ENCODE measurements around the gene THAP4. TPM values are rescaled to one million over a fixed set of nuclear protein-coding genes. Genes with fewer than 3 reads are reported as not detected.
A peak's percentile ranks its signal among the peaks of the same experiment; 100 is the strongest.

Gene THAP4
- total RNA-seq, 1 donor from 2014 or later, result 84.5 TPM

DNA sequence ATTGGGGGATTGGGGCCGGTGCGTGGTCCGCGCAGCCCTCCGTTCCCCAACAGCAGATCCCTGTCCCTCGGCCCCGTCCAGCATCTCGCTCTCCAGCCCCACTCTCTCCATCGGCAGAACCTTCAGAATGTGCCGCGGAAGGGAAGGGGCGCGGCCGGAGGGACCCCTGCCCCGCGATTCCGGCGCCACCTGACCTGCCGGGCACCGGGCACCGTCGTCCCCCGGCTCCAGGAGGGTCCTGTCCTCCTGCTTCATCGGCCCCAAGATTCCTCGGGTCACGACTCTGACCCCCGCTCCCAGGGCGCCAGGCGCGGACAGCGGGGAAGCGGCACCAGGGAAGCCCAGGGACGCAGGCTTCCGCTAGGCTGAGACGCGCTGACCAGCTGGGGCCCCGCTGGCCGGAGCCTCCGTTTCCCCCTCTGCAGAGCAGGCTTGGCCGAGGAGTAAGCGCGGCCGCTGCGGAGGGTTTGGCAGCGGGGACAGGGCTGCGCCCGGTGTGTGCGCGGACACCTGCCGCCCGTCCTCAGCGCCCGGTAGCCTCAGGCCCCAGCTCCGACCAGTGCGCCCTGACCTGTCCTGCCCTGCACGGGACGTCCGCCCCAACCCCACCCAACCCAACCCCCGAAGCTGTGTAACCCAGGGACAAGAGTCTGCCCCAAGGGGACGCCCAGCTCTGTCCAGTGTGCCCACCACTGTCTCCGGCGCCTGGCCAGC, 95.2 kb downstream of the THAP4 start:
- peak; percentile 21 for ATAC-seq
- intact Hi-C loops (cut with micrococcal nuclease), result no loop called here
- peak; percentile 28 for DNase-seq

DNA sequence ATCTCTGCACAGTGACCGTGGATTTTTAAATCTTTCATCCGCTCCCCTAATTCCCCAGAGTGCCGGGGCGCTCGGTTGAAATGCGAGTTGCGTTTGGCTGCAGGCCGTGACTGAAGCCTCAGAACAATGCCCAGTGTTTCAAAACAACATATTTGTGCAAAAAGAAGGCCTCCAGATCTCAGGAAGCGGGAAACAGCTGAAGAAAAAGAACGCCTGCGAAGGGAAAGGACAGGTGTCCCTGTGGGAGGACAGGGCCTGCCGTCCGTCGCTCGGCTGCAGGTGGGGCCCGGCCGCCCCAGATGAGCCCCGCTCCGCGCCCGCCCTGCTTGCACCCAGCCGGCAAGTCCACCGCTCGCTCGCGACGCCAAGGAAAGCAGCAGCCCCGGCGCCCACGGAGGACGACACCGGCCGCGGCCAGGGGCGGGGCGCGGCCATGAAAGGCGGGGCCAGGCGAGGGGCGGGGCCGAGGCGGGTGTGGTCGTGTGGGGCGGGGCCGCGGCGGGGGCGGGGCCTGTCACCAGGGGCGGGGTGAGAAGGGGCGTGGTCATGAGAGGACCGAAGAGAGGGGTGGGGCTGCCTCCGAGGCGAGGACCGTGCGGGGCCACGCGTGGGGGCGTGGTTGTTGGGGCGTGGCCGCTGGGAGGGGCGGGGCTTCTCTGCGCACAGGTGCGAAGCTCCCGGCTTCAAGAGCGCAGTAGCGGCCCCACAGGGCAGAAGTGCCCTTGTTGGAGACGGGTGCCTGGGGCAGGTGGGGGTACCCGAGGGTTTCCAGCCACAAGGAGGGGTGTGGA, 96.0 kb downstream of the THAP4 start:
- intact Hi-C loops (cut with micrococcal nuclease), result no loop called here
- ATAC-seq, result peak; percentile 70
- peak; percentile 65 for DNase-seq

DNA sequence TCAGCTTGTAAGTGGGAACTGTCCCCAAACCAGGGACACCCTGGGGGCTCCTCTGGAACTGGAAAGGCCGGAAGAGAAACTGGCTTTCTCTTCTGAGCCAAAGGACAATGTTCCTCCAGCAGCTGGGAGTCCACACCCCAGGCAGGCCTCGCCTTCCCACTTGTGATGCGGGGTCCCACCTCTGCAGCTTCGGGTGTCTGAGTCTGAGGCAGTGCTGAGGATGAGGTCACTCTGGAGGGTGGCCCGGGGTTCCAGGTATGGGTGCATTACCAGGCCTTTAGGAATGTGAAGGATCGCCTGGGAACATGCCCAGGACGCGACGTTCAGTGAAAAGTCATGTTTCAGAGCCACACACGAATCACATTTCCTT, 96.6 kb downstream of the THAP4 start:
- peak; percentile 8 for ATAC-seq
- intact Hi-C loops (cut with micrococcal nuclease), result no loop called here
- no peak for DNase-seq

DNA sequence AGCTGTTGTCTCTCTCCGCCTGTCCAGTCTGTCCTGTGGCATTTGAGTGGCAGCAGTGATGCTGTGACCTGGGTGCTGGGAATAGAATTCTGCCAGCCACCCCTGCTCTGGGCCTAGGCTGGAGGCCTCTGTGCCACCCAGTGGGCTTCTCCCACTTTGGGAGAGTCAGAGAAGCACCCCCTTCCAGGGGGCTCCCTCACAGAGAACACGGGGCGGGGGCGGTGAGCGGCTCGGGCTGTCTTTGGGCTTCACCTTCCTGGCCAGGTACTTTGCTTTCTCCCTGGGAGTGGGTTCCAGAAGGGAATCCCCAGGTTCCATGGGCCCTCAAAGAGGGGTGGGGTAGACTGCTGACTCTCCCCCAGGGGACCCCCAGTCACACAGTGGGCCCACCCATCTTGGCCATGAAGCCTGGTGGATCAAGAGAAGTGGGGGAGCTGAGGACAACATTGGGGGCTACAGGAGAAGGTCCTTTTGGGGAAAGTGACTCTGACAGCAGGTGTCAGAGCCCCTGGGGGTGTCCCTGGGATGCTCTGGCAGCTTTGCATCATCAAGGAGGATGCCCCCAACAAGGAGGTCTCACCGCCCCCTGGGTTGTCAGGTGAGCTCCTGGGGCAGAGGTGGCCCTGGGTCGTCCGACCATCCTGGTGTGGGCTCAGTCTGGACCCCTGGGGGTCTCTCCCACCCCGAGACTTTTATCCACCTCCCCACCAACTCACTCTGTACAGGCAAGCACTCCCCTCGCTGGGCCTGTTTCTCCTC, 97.2 kb downstream of the THAP4 start:
- ATAC-seq (no peak), DNase-seq (no peak)
- intact Hi-C loops (cut with micrococcal nuclease), result no loop called here

DNA sequence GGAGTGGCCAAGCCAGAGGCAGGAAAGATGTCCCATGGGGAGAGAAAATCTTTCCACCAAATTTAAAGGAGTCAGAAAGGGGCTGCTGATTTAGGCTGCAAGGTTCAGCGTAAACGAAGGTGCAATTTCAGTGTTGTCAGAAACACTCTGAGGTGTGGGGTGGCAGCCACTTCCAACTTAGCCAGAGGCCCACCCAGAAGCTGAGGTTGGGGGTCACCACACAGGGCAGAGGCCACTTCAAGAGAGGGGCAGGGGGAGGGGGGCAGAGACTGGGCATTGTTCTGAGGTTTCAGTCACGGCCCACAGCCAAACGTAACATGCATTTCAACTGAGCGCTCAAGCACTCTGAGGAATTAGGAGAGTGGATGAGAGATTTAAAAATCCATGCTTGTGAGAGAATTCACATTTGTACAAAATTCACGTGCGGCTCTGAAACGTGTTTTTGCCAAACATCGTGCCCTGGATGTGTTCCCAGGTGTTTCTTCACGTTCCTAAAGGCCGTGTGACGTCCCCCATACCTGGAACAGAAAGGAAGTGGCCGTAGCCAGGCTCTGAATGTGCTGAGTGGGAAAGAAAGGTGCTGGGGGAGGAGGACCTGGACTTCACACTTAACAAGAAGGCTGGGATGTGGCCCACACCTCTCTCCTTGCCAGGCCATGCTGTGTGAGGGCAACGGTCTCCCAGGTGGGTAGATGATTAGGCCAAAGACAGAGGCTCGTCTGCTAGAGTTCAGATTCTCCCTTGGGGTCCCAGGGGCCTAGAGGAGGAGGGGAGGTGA, 97.9 kb downstream of the THAP4 start:
- ATAC-seq (no peak), DNase-seq (no peak)
- intact Hi-C loops (cut with micrococcal nuclease), result no loop called here

DNA sequence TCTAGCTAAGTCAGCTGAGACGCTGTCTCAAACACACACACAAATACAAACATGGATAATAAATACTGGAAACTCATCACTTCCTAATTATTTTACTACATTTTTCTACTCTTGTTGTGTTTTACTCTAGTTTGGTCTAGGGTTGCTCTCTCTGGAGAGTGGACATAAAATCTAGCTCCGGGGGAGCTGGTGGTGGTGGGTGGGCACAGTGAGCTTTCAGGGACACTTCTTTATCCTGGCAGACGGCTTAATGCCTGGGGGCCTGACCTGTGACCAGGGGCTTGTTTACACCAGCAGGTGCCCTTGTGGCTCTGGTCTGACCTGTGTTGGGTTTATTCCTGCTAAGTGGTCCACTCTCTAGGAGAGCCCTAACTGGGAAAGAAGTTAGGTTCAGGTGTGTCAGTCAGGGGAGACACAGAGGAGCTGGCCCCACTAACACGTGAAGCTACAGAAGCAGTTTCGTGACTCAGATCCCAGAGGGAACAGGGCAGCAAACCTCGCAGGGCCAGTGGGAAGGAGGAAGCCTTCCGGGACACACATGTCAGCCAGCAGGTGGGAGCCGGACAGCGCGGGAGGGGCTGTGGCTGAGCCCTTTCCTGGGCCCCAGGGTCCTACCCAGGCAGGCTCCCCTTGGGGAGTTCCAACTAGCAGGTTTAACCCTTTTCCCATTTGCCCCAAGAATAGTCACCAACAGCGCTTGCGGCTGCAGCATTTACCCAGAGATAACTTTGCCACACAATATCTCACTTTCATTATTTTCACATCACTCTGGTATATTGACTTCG, 100.9 kb downstream of the THAP4 start:
- DNase-seq (no peak), ATAC-seq (no peak)
- intact Hi-C loops (cut with micrococcal nuclease), result no loop called here

DNA sequence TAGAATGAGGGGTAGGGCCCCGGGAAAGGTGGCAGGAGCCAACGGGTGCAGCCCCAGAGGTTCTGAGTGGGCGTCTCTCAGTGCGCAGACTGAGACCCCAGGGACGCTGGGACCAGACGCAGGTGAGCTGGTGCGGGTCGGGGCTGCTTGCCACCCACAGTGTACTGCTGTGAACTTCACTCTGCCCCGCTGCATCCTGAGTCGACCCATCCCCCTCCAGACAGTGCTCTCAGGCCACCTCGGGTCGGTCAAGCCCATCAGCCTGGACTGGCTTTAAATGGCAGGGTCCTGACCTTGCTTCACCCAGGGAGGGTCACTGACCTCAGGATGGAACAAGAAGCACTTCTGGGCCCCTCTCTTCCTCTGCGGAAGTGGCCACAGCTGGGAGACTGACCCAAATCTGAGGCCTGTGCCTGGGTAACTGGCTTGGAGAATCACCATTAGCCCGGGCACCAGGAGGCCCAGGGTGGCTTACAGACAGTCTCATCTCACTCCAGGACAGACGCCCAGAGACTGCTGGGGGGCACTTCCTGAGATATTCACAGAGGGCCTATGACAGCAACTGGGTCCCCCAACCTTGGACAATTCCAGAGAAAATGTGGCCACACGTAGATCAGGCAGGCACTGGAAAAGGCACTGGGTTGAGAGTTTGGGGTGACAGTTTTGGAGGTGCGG, 102.1 kb downstream of the THAP4 start:
- intact Hi-C loops (cut with micrococcal nuclease), result no loop called here
- DNase-seq (no peak), ATAC-seq (no peak)

Other genes starting within 250 kb of the THAP4 start
- gene STK25, start 128.6 kb downstream of the THAP4 start, total RNA-seq, result 99.3 TPM
- gene BOK, start 78.4 kb downstream of the THAP4 start, total RNA-seq, result 3.6 TPM
- gene ATG4B, start 535 bp upstream of the THAP4 start, total RNA-seq, result 42.3 TPM
- 10.5 TPM for gene DTYMK, start 49.7 kb upstream of the THAP4 start, total RNA-seq
- 16.0 TPM for gene ING5, start 64.9 kb upstream of the THAP4 start, total RNA-seq
- 19.2 TPM for gene D2HGDH, start 97.5 kb upstream of the THAP4 start, total RNA-seq
- gene GAL3ST2, start 139.7 kb upstream of the THAP4 start, total RNA-seq, result not detected
- gene NEU4, start 172.0 kb upstream of the THAP4 start, total RNA-seq, result 0.52 TPM
- 1.4 TPM for gene PDCD1, start 221.7 kb upstream of the THAP4 start, total RNA-seq
- not detected for gene RTP5, start 232.6 kb upstream of the THAP4 start, total RNA-seq